Upper lobe of right lung (tissue), 1 donor: ENCODE results near the gene FBXW4. TPM values are rescaled to one million over a fixed set of nuclear protein-coding genes. Genes with fewer than 3 reads are reported as not detected.

ENCODE experiments used
- ATAC-seq: fragments of 200-7000 bp; cut with Tn5 transposase; one replicate; pipeline ENCODE4 v1.9.1; 2020; ENCODE audit warnings: mild to moderate bottlenecking, moderate library complexity
- DNase-seq: peaks from one replicate; pipeline ENCODE4 v3.0.0-alpha.2; 2020
- H3K27ac ChIP-seq: fragments of 200-600 bp; one replicate; pipeline ENCODE4 v1.8.0; 2022
- H3K27me3 ChIP-seq: fragments of 200-600 bp; one replicate; pipeline ENCODE4 v1.8.0; 2022; ENCODE audit warnings: mild to moderate bottlenecking
- H3K36me3 ChIP-seq: fragments of 200-600 bp; one replicate; pipeline ENCODE4 v1.8.0; 2022
- H3K4me1 ChIP-seq: fragments of 200-600 bp; one replicate; pipeline ENCODE4 v1.8.0; 2022
- H3K4me3 ChIP-seq: fragments of 200-600 bp; one replicate; pipeline ENCODE4 v1.8.0; 2022; ENCODE audit warnings: mild to moderate bottlenecking
- H3K9me3 ChIP-seq: fragments of 200-600 bp; one replicate; pipeline ENCODE4 v1.8.0; 2022
- CTCF ChIP-seq: fragments of 200-600 bp; IDR thresholded peaks from one replicate; pipeline ENCODE4 v1.8.0; 2022; ENCODE audit warnings: antibody characterized with exemption
- intact Hi-C: fragments of 100-400 bp; cut with DNase I; formaldehyde crosslinking; loops from one replicate; pipeline ENCODE4 v1.11.0; 2022
- total RNA-seq: library from RNA; stranded (reverse); fragmentation: NEBNext Ultra II Directional; extraction: Animal tissue kit (Norgen Biotek cat#: 25700); gene quantifications from one replicate; pipeline ENCODE4 v1.2.1, GENCODE V29; 2021
- donor health status: DM: no; HTN: yes; CAD: no; lungs with severe emphysema.

FBXW4 gene
- total RNA-seq, 1 donor from 2014 or later, result 94.3 TPM

- Histone ChIP-seq H3K4me3 (no peak overlapping the region), H3K27ac (no peak overlapping the region), H3K27me3 (peaks cover 18% of the 10 kb centered on the region), H3K4me1 (no peaks in the 10 kb centered on the region), H3K9me3 (no peaks in the 10 kb centered on the region), H3K36me3 (no peaks in the 10 kb centered on the region)
- TF ChIP-seq CTCF, result peak; percentile 11
- ATAC-seq, result peak; percentile 39
- intact Hi-C loops, result no loop called here
- DNase-seq, result no peak
Measured at GRCh38 chr10:101710059-101710695, 15.2 kb upstream of the FBXW4 start.

- no peak for TF ChIP-seq CTCF
- H3K4me3 ChIP-seq, result no peak overlapping the region
- ATAC-seq (no peak), DNase-seq (no peak)
- H3K36me3 ChIP-seq, result no peaks in the 10 kb centered on the region
- no peaks in the 10 kb centered on the region for H3K9me3 ChIP-seq
- intact Hi-C loops, result no loop called here
- H3K27me3 ChIP-seq, result peaks cover 18% of the 10 kb centered on the region
- H3K27ac ChIP-seq, result no peak overlapping the region
- H3K4me1 ChIP-seq, result no peaks in the 10 kb centered on the region
Measured at GRCh38 chr10:101709359-101710058, 14.5 kb upstream of the FBXW4 start.

GRCh38 chr10:101708870-101709269 is 13.9 kb upstream of the FBXW4 start:
- H3K4me3 ChIP-seq, result no peak overlapping the region
- no peak overlapping the region for H3K27ac ChIP-seq
- no peaks in the 10 kb centered on the region for H3K9me3 ChIP-seq
- intact Hi-C loops, result no loop called here
- H3K36me3 ChIP-seq, result no peaks in the 10 kb centered on the region
- no peak for TF ChIP-seq CTCF
- H3K27me3 ChIP-seq, result peaks cover 18% of the 10 kb centered on the region
- DNase-seq, result no peak
- no peaks in the 10 kb centered on the region for H3K4me1 ChIP-seq
- ATAC-seq, result no peak

GRCh38 chr10:101708073-101708472 is 13.1 kb upstream of the FBXW4 start:
- ATAC-seq, result no peak
- H3K27ac ChIP-seq, result no peak overlapping the region
- H3K4me3 ChIP-seq, result no peak overlapping the region
- H3K27me3 ChIP-seq, result peaks cover 18% of the 10 kb centered on the region
- no peak for DNase-seq
- intact Hi-C loops, result no loop called here
- no peaks in the 10 kb centered on the region for H3K36me3 ChIP-seq
- H3K9me3 ChIP-seq, result no peaks in the 10 kb centered on the region
- H3K4me1 ChIP-seq, result no peaks in the 10 kb centered on the region
- TF ChIP-seq CTCF, result no peak

GRCh38 chr10:101704331-101704730 is 9.4 kb upstream of the FBXW4 start:
- ATAC-seq, result no peak
- TF ChIP-seq CTCF, result no peak
- H3K4me3 ChIP-seq, result no peak overlapping the region
- H3K4me1 ChIP-seq, result no peaks in the 10 kb centered on the region
- H3K27me3 ChIP-seq, result peaks cover 11% of the 10 kb centered on the region
- intact Hi-C loops, result no loop called here
- no peaks in the 10 kb centered on the region for H3K9me3 ChIP-seq
- no peak overlapping the region for H3K27ac ChIP-seq
- no peak for DNase-seq
- H3K36me3 ChIP-seq, result no peaks in the 10 kb centered on the region
